Measurements from ENCODE around the gene HIP1R. TPM values are rescaled to one million over a fixed set of nuclear protein-coding genes. Genes with fewer than 3 reads are reported as not detected.

HIP1R gene
- total and polyA plus RNA-seq, 2 of the 13 experiments (the other 11 are each of a cell fraction or from before 2014, with no cell fraction given), result 18.4 to 25.5 TPM

DNA sequence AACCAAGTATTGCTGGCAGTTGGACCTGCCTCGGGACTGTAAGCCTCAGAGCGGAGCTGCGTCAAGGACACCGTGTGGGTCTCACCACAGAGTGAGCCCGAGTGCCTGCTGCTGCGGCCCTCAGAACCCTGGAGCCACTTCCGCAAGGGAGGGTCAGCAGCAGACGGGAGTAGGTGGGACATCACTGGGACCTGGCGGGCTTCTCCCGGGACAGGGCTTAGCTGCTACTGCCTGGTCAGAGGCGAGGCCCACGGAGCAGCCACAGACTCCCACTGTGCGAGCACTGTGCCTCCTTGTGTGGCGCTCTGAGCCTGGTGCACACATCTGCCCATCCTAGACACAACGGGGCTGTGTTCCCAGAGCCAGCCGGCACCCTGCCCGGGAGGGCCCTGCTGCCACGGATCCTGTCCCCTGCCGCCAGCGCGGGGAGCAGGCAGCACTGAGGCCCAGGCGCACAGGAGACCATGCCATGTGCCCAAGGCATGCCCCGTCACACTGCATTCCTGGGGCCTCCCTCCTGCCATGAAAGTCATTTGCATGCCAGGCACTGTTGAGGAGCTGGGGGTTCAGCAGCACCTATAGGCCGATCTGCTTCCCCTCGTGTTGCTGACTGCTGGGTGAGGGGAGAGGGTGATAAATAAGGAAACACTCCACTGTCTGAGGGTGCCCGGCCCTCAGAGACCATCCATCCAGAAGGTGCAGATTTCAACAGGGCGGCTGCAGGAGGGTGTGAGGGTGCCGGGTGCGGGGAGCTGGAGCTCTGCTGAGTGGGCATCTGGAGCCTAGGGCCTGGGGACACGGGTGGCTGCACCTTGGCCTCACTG, 10.0 kb downstream of the HIP1R start:
- Histone ChIP-seq H3K4me3 (replicated peaks in 1 of 3; ENCODE audit: insufficient read depth in 1 of 3, low read depth in 2 of 3, low read length in 3 of 3) (no peak overlapping the region), H3K9me3 (ENCODE audit: low read length) (no peaks in the 10 kb centered on the region), H3K9ac (ENCODE audit: insufficient read depth, low read depth, low read length) (no peak overlapping the region), H3K36me3 (replicated peaks in 1 of 2; ENCODE audit: control insufficient read depth in 1 of 2, insufficient read depth in 2 of 2, low read length in 2 of 2) (0 out of 5 replicates have a peak, but pooled peaks cover 0 to 5% of the 10 kb centered on the region in 2 experiments), H3K79me2 (ENCODE audit: insufficient read depth, low read length) (peaks cover 10% of the 10 kb centered on the region), H3K4me1 (ENCODE audit: insufficient read depth, low read length) (peaks cover 46% of the 10 kb centered on the region), H3K4me2 (ENCODE audit: low read depth, low read length) (no peak overlapping the region), H4K20me1 (ENCODE audit: insufficient read depth, low read length) (peaks cover 8% of the 10 kb centered on the region; the same call in 1 of the 2 replicates), H3K27me3 (ENCODE audit: control insufficient read depth in 1 of 2, insufficient read depth in 2 of 2, low read length in 2 of 2) (no peaks in the 10 kb centered on the region), H2AFZ (ENCODE audit: low read length) (no peak overlapping the region), H3K27ac (ENCODE audit: extremely low read length, insufficient read depth, low read length) (no peak overlapping the region)
- ChIA-PET CTCF (ENCODE audit: low intra/inter-chr PET ratio, low total read pairs) (no interaction called here), POLR2A (no interaction called here)
- WGBS (ENCODE audit: low lambda C conversion rate), result 97% methylated on average over 18 of the region's 30 CpGs
- FAIRE-seq (no peak), DNase-seq (ENCODE audit: low spot score) (no peak), ATAC-seq (no peak)
- BruUV-seq (replicated peaks), result no TSS peak
- TF ChIP-seq ZNF296 (CRISPR knock-in tag; conservative IDR thresholded peaks at IDR 0.05) (no peak), GATAD1 (CRISPR knock-in tag; IDR thresholded peaks at IDR 0.05) (no peak), ZNF776 (CRISPR knock-in tag; IDR thresholded peaks at IDR 0.05) (0 out of 2 replicates have a peak, but pooled peaks have one; percentile 24)
- in situ Hi-C loops (cut with HindIII; ENCODE audit: extremely low pct_ligation_motif_present, low pct_unique_long_range_greater_than_20kb) (no loop called here), intact Hi-C loops (cut with micrococcal nuclease; ENCODE audit: unreplicated experiment) (no loop called here)

DNA sequence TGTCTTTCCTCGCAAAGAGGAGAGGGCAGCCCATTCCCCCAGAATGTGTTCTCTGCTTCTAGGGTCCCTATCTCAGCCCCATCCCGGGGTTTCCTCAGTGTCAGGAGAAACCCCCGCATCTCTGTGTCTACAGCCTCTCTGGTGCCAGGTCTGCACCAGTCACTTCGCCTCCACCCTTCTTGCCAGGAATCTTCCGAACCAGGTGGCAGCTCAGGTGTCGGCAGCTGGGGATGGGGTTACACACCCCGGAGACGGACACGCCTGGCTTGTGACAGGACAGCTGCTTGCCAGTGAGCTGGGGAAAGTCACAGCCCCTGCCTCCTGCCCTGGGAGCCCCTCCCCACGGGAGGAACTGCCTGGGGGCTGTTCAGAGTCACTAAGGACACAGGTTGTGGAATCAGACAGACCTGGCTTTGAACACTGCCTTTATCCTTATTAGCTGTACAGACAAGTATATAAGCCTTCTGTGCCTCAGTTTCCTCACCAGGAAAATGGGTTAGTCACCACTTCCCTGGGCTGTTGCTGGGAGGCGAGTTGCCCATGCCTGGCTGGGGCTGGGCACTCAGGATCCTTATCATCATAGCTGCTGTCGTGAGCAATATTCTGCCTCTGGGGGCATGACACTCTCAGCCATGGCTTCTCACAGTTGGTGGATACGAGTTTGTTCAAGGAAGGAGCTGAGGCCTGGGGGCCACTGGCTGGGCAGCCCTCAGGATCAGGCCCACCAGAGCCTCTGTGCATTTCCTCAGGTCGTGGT, 10.8 kb downstream of the HIP1R start:
- no peak for FAIRE-seq

More for the DNA sequence above, 10.8 kb downstream of the HIP1R start:
- H3K36me3 ChIP-seq (replicated peaks in 1 of 2; ENCODE audit: control insufficient read depth in 1 of 2, insufficient read depth in 2 of 2, low read length in 2 of 2), result 0 out of 5 replicates have a peak, but pooled peaks cover 0 to 9% of the 10 kb centered on the region in 2 experiments
- ChIA-PET POLR2A (no interaction called here), CTCF (ENCODE audit: low intra/inter-chr PET ratio, low total read pairs) (no interaction called here)
- no peak overlapping the region for H3K27ac ChIP-seq (ENCODE audit: extremely low read length, insufficient read depth, low read length)
- 94% methylated on average over 11 of the region's 14 CpGs for WGBS (ENCODE audit: low lambda C conversion rate)
- H3K4me1 ChIP-seq (ENCODE audit: insufficient read depth, low read length), result peaks cover 38% of the 10 kb centered on the region
- no peak overlapping the region for H2AFZ ChIP-seq (ENCODE audit: low read length)
- H3K9ac ChIP-seq (ENCODE audit: insufficient read depth, low read depth, low read length), result no peak overlapping the region
- H3K4me3 ChIP-seq (replicated peaks in 1 of 3; ENCODE audit: insufficient read depth in 1 of 3, low read depth in 2 of 3, low read length in 3 of 3), result no peak overlapping the region
- H3K4me2 ChIP-seq (ENCODE audit: low read depth, low read length), result no peak overlapping the region
- peaks cover 8% of the 10 kb centered on the region; the same call in 1 of the 2 replicates for H4K20me1 ChIP-seq (ENCODE audit: insufficient read depth, low read length)
- BruUV-seq (replicated peaks), result no TSS peak
- in situ Hi-C loops (cut with HindIII; ENCODE audit: extremely low pct_ligation_motif_present, low pct_unique_long_range_greater_than_20kb) (no loop called here), intact Hi-C loops (cut with micrococcal nuclease; ENCODE audit: unreplicated experiment) (no loop called here)
- no peaks in the 10 kb centered on the region for H3K9me3 ChIP-seq (ENCODE audit: low read length)
- ATAC-seq (no peak), DNase-seq (ENCODE audit: low spot score) (no peak)
- no peaks in the 10 kb centered on the region for H3K27me3 ChIP-seq (ENCODE audit: control insufficient read depth in 1 of 2, insufficient read depth in 2 of 2, low read length in 2 of 2)
- TF ChIP-seq ZNF33A (CRISPR knock-in tag; IDR thresholded peaks at IDR 0.05; ENCODE audit: borderline replicate concordance) (no peak), ZEB1 (IDR thresholded peaks at IDR 0.05; ENCODE audit: insufficient replicate concordance, low read depth) (no peak), MBNL3 (CRISPR knock-in tag; conservative IDR thresholded peaks at IDR 0.05) (no peak), ZNF629 (CRISPR knock-in tag; conservative IDR thresholded peaks at IDR 0.05) (peak; percentile 66), TFE3 (CRISPR knock-in tag; IDR thresholded peaks at IDR 0.05) (no peak), NFE2 (CRISPR knock-in tag; IDR thresholded peaks at IDR 0.05) (no peak), REXO4 (CRISPR knock-in tag; IDR thresholded peaks at IDR 0.05; ENCODE audit: borderline replicate concordance) (no peak), ZSCAN31 (CRISPR knock-in tag; IDR thresholded peaks at IDR 0.05; ENCODE audit: low read depth) (no peak)
- TF ChIP-seq, protein P1, sequence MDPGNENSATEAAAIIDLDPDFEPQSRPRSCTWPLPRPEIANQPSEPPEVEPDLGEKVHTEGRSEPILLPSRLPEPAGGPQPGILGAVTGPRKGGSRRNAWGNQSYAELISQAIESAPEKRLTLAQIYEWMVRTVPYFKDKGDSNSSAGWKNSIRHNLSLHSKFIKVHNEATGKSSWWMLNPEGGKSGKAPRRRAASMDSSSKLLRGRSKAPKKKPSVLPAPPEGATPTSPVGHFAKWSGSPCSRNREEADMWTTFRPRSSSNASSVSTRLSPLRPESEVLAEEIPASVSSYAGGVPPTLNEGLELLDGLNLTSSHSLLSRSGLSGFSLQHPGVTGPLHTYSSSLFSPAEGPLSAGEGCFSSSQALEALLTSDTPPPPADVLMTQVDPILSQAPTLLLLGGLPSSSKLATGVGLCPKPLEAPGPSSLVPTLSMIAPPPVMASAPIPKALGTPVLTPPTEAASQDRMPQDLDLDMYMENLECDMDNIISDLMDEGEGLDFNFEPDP (CRISPR knock-in tag; conservative IDR thresholded peaks at IDR 0.05), result no peak
- H3K79me2 ChIP-seq (ENCODE audit: insufficient read depth, low read length), result peaks cover 10% of the 10 kb centered on the region

Data from HepG2 (cell line).